A673 (cell line): ENCODE results near the gene PEX7. TPM values are rescaled to one million over a fixed set of nuclear protein-coding genes. Genes with fewer than 3 reads are reported as not detected.
"Not testable (repeated sequence)": the region's sequence is repeated elsewhere in the genome, so short reads cannot be mapped to it uniquely, and the experiment has no call there.

ENCODE experiments used
- BruUV-seq: library from RNA; stranded (reverse); fragments of 400-500 nt; replicated peaks from 2 replicates; lab custom pipeline; 2021; lab: Mats Ljungman, UMichigan
- CTCF ChIA-PET: fragments of 300-600 bp; sonication (Branson Sonifier 250); formaldehyde crosslinking; loops from one replicate; lab custom pipeline; 2022; ENCODE audit warnings: antibody characterized with exemption; lab: Charles Lee
- POLR2A ChIA-PET: fragments of 300-600 bp; sonication (Branson Sonifier 250); formaldehyde crosslinking; loops from one replicate; lab custom pipeline; 2022; ENCODE audit warnings: antibody characterized with exemption; ENCODE audit not compliant: low non-redundant PET; lab: Charles Lee
- DNase-seq: peaks from one replicate; pipeline ENCODE4 v3.0.0-alpha.2; 2015; ENCODE audit warnings: low spot score
- H3K27ac ChIP-seq: fragments of 200-600 bp; sonication (generic); 2 replicates; pipeline ENCODE4 v1.5.1; 2016; ENCODE audit warnings: mixed run types, low read depth, mild to moderate bottlenecking, mixed read lengths, antibody characterized with exemption, low read length; ENCODE audit not compliant: poor library complexity, severe bottlenecking
- H3K27me3 ChIP-seq: fragments of 200-600 bp; sonication (generic); replicated peaks from 2 replicates; pipeline ENCODE4 v1.6.1; 2017; ENCODE audit warnings: mixed run types, low read depth, mild to moderate bottlenecking, mixed read lengths, antibody characterized with exemption, low read length; ENCODE audit not compliant: insufficient read depth, poor library complexity
- H3K36me3 ChIP-seq: fragments of 200-600 bp; sonication (generic); 2 replicates; pipeline ENCODE4 v1.6.1; 2016; ENCODE audit warnings: mixed run types, mild to moderate bottlenecking, mixed read lengths, antibody characterized with exemption, low read length; ENCODE audit not compliant: insufficient read depth, poor library complexity, severe bottlenecking
- H3K4me1 ChIP-seq: fragments of 200-600 bp; sonication (generic); 2 replicates; pipeline ENCODE4 v1.6.1; 2017; ENCODE audit warnings: mixed run types, mild to moderate bottlenecking, mixed read lengths, antibody characterized with exemption, low read length; ENCODE audit not compliant: insufficient read depth, poor library complexity, severe bottlenecking
- H3K4me3 ChIP-seq: fragments of 200-600 bp; sonication (generic); 2 replicates; pipeline ENCODE4 v1.5.1; 2016; ENCODE audit warnings: low read depth, mixed run types, mild to moderate bottlenecking, mixed read lengths, low read length; ENCODE audit not compliant: poor library complexity, severe bottlenecking
- H3K9me3 ChIP-seq: fragments of 200-600 bp; sonication (generic); 2 replicates; pipeline ENCODE4 v1.6.1; 2016; ENCODE audit warnings: mixed run types, low read depth, mild to moderate bottlenecking, mixed read lengths, antibody characterized with exemption, low read length; ENCODE audit not compliant: poor library complexity, severe bottlenecking
- CTCF ChIP-seq: fragments of 300-800, 200-600 bp; sonication (generic); conservative IDR thresholded peaks from 2 replicates; pipeline ENCODE4 v1.5.1; 2017; ENCODE audit warnings: low read depth, mild to moderate bottlenecking, antibody characterized with exemption, low read length, moderate library complexity, mixed read lengths
- EZH2 ChIP-seq: fragments of 200-600 bp; sonication (generic); IDR thresholded peaks from 2 replicates; pipeline ENCODE4 v1.6.1; 2017; ENCODE audit warnings: borderline replicate concordance, low read depth, mild to moderate bottlenecking, mixed read lengths, antibody characterized with exemption, low read length; ENCODE audit not compliant: poor library complexity, severe bottlenecking
- intact Hi-C: fragments of 100-400 bp; cut with micrococcal nuclease; formaldehyde crosslinking; loops from one replicate; pipeline ENCODE4 v1.10.0; 2022; ENCODE audit not compliant: unreplicated experiment
- total RNA-seq: library from RNA; stranded (reverse); gene quantifications from 2 replicates; pipeline ENCODE4 v1.2.3, GENCODE V29; 2021

PEX7 gene
- total RNA-seq, 1 experiment from 2014 or later, result 6.2 TPM

- no peaks in the 10 kb centered on the region for H3K27me3 ChIP-seq
- DNase-seq, result no peak
- H3K36me3 ChIP-seq, result no peaks in the 10 kb centered on the region
- TF ChIP-seq CTCF, result no peak
- no peak for TF ChIP-seq EZH2
- no peak overlapping the region for H3K27ac ChIP-seq
- no TSS peak for BruUV-seq
- H3K4me1 ChIP-seq, result no peaks in the 10 kb centered on the region
- POLR2A ChIA-PET, result no interaction called here
- H3K4me3 ChIP-seq, result no peak overlapping the region
- intact Hi-C loops, result no loop called here
- CTCF ChIA-PET, result no interaction called here
- H3K9me3 ChIP-seq, result no peaks in the 10 kb centered on the region
These were observed 10.2 kb upstream of the PEX7 start for GRCh38 chr6:136812174-136812573.

- CTCF ChIA-PET, H3K4me1 ChIP-seq, intact Hi-C loops, POLR2A ChIA-PET, H3K27me3 ChIP-seq, H3K9me3 ChIP-seq, DNase-seq, H3K4me3 ChIP-seq, H3K36me3 ChIP-seq, H3K27ac ChIP-seq, BruUV-seq: not testable (repeated sequence)
These were observed 6.8 kb upstream of the PEX7 start for GRCh38 chr6:136815608-136816007.

GRCh38 chr6:136816656-136817055 is 5.7 kb upstream of the PEX7 start:
- no TSS peak for BruUV-seq
- intact Hi-C loops, result no loop called here
- Histone ChIP-seq H3K4me3 (no peak overlapping the region), H3K27ac (no peak overlapping the region), H3K36me3 (no peaks in the 10 kb centered on the region), H3K9me3 (no peaks in the 10 kb centered on the region), H3K27me3 (no peaks in the 10 kb centered on the region), H3K4me1 (no peaks in the 10 kb centered on the region)
- TF ChIP-seq EZH2, result no peak
- TF ChIP-seq CTCF, result no peak
- ChIA-PET POLR2A (no interaction called here), CTCF (no interaction called here)
- no peak for DNase-seq

GRCh38 chr6:136820561-136820960 is 1.8 kb upstream of the PEX7 start:
- Histone ChIP-seq H3K4me3 (no peak overlapping the region), H3K9me3 (no peaks in the 10 kb centered on the region), H3K4me1 (no peaks in the 10 kb centered on the region), H3K27me3 (no peaks in the 10 kb centered on the region), H3K27ac (no peak overlapping the region), H3K36me3 (no peaks in the 10 kb centered on the region)
- TF ChIP-seq EZH2 (no peak), CTCF (no peak)
- DNase-seq, result no peak
- ChIA-PET POLR2A (no interaction called here), CTCF (no interaction called here)
- no TSS peak for BruUV-seq
- intact Hi-C loops, result no loop called here
